Liver (tissue), 9 donors: ENCODE measurements around the gene PAX5. TPM values are rescaled to one million over a fixed set of nuclear protein-coding genes. Genes with fewer than 3 reads are reported as not detected.

Experiments
- DNase-seq: peaks from one replicate; pipeline ENCODE4 v3.0.0-alpha.2; 2017; ENCODE audit warnings: low spot score
- H3K27ac ChIP-seq, 2 donors: one replicate each; pipeline ENCODE4 v1.7.0; 2013; ENCODE audit warnings: inconsistent platforms in 2 of 2, low read length in 2 of 2, control low read depth in 1 of 2, low read depth in 1 of 2, mild to moderate bottlenecking in 1 of 2
- H3K27me3 ChIP-seq, 4 donors: one replicate each; pipeline versions ENCODE4 v1.6.1 to v1.7.0; 2013; ENCODE audit warnings: low read length in 3 of 4, inconsistent platforms in 1 of 4, mild to moderate bottlenecking in 1 of 4, moderate library complexity in 1 of 4; ENCODE audit not compliant: control insufficient read depth in 4 of 4, insufficient read depth in 4 of 4
- H3K36me3 ChIP-seq, 4 donors: one replicate each; pipeline versions ENCODE4 v1.6.1 to v1.7.0; 2013; ENCODE audit warnings: low read length in 3 of 4, mild to moderate bottlenecking in 3 of 4, low read depth in 1 of 4, moderate library complexity in 1 of 4; ENCODE audit not compliant: control insufficient read depth in 4 of 4, insufficient read depth in 3 of 4
- H3K4me1 ChIP-seq, 4 donors: one replicate each; pipeline versions ENCODE4 v1.6.1 to v1.7.0; 2013; ENCODE audit warnings: low read length in 3 of 4, mild to moderate bottlenecking in 3 of 4, moderate library complexity in 1 of 4; ENCODE audit not compliant: control insufficient read depth in 4 of 4, insufficient read depth in 4 of 4
- H3K4me3 ChIP-seq, 3 donors: one replicate each; pipeline versions ENCODE4 v1.6.1 to v1.7.0; 2013; ENCODE audit warnings: low read length in 3 of 3, control low read depth in 1 of 3, low read depth in 1 of 3, mild to moderate bottlenecking in 1 of 3
- H3K9ac ChIP-seq, 2 donors: one replicate each; pipeline ENCODE4 v1.7.0; 2013; ENCODE audit warnings: low read length in 2 of 2, mild to moderate bottlenecking in 2 of 2, moderate library complexity in 2 of 2, control low read depth in 1 of 2, low read depth in 1 of 2
- H3K9me3 ChIP-seq, 4 donors: one replicate each; pipeline versions ENCODE4 v1.6.1 to v1.7.0; 2013; ENCODE audit warnings: low read length in 3 of 4; ENCODE audit not compliant: control insufficient read depth in 4 of 4
- EGR1 ChIP-seq, 2 donors: IDR thresholded peaks; 2 replicates each; pipeline ENCODE4 v1.6.1; 2016 to 2018; ENCODE audit warnings: antibody characterized with exemption in 2 of 2, low read depth in 2 of 2
- FOXA1 ChIP-seq: IDR thresholded peaks from 2 replicates; pipeline ENCODE4 v1.6.1; 2016; ENCODE audit warnings: antibody characterized with exemption
- FOXA2 ChIP-seq: IDR thresholded peaks from 2 replicates; pipeline ENCODE4 v1.6.1; 2016; ENCODE audit warnings: antibody characterized with exemption
- GABPA ChIP-seq, 2 donors: IDR thresholded peaks in 1 of 2; conservative IDR thresholded peaks in 1 of 2; 2 replicates each; pipeline ENCODE4 v1.6.1; 2016; ENCODE audit warnings: antibody characterized with exemption in 2 of 2, mild to moderate bottlenecking in 1 of 2, moderate library complexity in 1 of 2
- HNF4A ChIP-seq, 2 donors: conservative IDR thresholded peaks; 2 replicates each; pipeline ENCODE4 v1.6.1; 2016; ENCODE audit warnings: antibody characterized with exemption in 2 of 2, mild to moderate bottlenecking in 2 of 2
- HNF4G ChIP-seq: IDR thresholded peaks from 2 replicates; pipeline ENCODE4 v1.6.1; 2016; ENCODE audit warnings: antibody characterized with exemption
- JUND ChIP-seq, 2 donors: IDR thresholded peaks; 2 replicates each; pipeline ENCODE4 v1.6.1; 2016; ENCODE audit warnings: antibody characterized with exemption in 2 of 2
- NR2F2 ChIP-seq: IDR thresholded peaks from 2 replicates; pipeline ENCODE4 v1.6.1; 2016; ENCODE audit warnings: antibody characterized with exemption
- RAD21 ChIP-seq, 2 donors: IDR thresholded peaks; 2 replicates each; pipeline ENCODE4 v1.6.1; 2016; ENCODE audit warnings: antibody characterized with exemption in 2 of 2, mild to moderate bottlenecking in 2 of 2
- RXRA ChIP-seq, 2 donors: IDR thresholded peaks; 2 replicates each; pipeline ENCODE4 v1.6.1; 2017 to 2018; ENCODE audit warnings: antibody characterized with exemption in 2 of 2, mild to moderate bottlenecking in 1 of 2
- SP1 ChIP-seq: IDR thresholded peaks from 2 replicates; pipeline ENCODE4 v1.6.1; 2018; ENCODE audit warnings: antibody characterized with exemption, mild to moderate bottlenecking
- TAF1 ChIP-seq: conservative IDR thresholded peaks from 2 replicates; pipeline ENCODE4 v1.6.1; 2016; ENCODE audit warnings: antibody characterized with exemption, mild to moderate bottlenecking
- YY1 ChIP-seq: IDR thresholded peaks from 2 replicates; pipeline ENCODE4 v1.6.1; 2016; ENCODE audit warnings: antibody characterized with exemption, mild to moderate bottlenecking
- WGBS: extraction: QIAGEN DNeasy Blood & Tissue Kit; methylation state at CpG from one replicate; pipeline ENCODE4 v1.1.7; 2013; 5-methylcytosine and 5-hydroxymethylcytosine counted together
- polyA plus RNA-seq, 2 donors: library from polyadenylated mRNA; stranded (reverse) in 1 of 2; unstranded in 1 of 2; fragments of 200-250 nt in 1 of 2; fragments of >200 nt in 1 of 2; fragmentation: Nextera tagmentation in 1 of 2; extraction: Ambion mirVana in 1 of 2; gene quantifications; one replicate each; pipeline versions ENCODE4 v1.2.1 to v1.2.3, GENCODE V29; 2013 to 2015
- total RNA-seq, 2 donors: library from RNA; depleted of rRNA; stranded (reverse); fragments of >200 nt; gene quantifications; one replicate each; pipeline ENCODE4 v1.2.3, GENCODE V29; 2014
- TF ChIP-seq, protein P1 (sequence below): IDR thresholded peaks from 2 replicates; pipeline ENCODE4 v1.6.1; 2016; ENCODE audit warnings: antibody characterized with exemption, mild to moderate bottlenecking
- TF ChIP-seq, protein P2 (sequence below): fragments of 150-350 bp; IDR thresholded peaks from 2 replicates; pipeline ENCODE4 v1.5.1; 2017; ENCODE audit warnings: improper control_type of control experiment, low read depth, low read length; ENCODE audit not compliant: missing input control
- TF ChIP-seq, protein P3 (sequence below): IDR thresholded peaks from 2 replicates; pipeline ENCODE4 v1.6.1; 2016; ENCODE audit warnings: antibody characterized with exemption
- TF ChIP-seq, protein P4 (sequence below): IDR thresholded peaks from 2 replicates; pipeline ENCODE4 v1.6.1; 2016; ENCODE audit warnings: antibody characterized with exemption
- TF ChIP-seq, protein P5 (sequence below): IDR thresholded peaks from 2 replicates; pipeline ENCODE4 v1.6.1; 2016; ENCODE audit warnings: antibody characterized with exemption
- donor health status: healthy.
- donor health status: healthy.
- donor health status: healthy.
- donor health status: healthy.
- donor health status: healthy.

The PAX5 gene
- total and polyA plus RNA-seq, 4 donors: 0.05 to 2.7 (median 0.11) TPM

DNA sequence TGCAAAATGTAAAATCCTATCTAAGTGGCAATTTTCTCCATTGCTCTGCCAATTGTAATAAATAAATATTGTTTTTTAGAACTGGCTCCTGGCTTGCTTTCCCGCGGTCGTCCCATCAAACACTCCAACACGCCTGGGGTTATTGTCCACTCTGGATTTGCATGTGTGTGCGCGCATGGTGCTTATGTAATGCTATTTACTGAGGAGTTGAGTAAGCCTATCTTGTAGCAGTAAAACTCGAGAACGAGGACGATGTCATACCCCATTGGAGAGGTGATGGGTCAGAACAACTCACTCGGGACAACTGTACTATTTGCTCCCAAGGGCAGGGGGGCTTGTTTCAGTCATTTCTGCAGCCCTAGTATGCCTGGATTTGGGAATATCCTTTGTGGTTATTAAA lies 220.9 kb downstream of the PAX5 start:
- Histone ChIP-seq H3K4me1 (no peaks in the 10 kb centered on the region), H3K36me3 (no peaks in the 10 kb centered on the region), H3K9me3 (no peaks in the 10 kb centered on the region), H3K4me3 (no peak overlapping the region), H3K9ac (no peak overlapping the region), H3K27ac (no peak overlapping the region), H3K27me3 (no peaks in the 10 kb centered on the region)
- WGBS: 46% methylated on average over 10 of the region's 10 CpGs
- no peak for DNase-seq
- TF ChIP-seq, protein P1, sequence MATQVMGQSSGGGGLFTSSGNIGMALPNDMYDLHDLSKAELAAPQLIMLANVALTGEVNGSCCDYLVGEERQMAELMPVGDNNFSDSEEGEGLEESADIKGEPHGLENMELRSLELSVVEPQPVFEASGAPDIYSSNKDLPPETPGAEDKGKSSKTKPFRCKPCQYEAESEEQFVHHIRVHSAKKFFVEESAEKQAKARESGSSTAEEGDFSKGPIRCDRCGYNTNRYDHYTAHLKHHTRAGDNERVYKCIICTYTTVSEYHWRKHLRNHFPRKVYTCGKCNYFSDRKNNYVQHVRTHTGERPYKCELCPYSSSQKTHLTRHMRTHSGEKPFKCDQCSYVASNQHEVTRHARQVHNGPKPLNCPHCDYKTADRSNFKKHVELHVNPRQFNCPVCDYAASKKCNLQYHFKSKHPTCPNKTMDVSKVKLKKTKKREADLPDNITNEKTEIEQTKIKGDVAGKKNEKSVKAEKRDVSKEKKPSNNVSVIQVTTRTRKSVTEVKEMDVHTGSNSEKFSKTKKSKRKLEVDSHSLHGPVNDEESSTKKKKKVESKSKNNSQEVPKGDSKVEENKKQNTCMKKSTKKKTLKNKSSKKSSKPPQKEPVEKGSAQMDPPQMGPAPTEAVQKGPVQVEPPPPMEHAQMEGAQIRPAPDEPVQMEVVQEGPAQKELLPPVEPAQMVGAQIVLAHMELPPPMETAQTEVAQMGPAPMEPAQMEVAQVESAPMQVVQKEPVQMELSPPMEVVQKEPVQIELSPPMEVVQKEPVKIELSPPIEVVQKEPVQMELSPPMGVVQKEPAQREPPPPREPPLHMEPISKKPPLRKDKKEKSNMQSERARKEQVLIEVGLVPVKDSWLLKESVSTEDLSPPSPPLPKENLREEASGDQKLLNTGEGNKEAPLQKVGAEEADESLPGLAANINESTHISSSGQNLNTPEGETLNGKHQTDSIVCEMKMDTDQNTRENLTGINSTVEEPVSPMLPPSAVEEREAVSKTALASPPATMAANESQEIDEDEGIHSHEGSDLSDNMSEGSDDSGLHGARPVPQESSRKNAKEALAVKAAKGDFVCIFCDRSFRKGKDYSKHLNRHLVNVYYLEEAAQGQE: no peak
- TF ChIP-seq, protein P2, sequence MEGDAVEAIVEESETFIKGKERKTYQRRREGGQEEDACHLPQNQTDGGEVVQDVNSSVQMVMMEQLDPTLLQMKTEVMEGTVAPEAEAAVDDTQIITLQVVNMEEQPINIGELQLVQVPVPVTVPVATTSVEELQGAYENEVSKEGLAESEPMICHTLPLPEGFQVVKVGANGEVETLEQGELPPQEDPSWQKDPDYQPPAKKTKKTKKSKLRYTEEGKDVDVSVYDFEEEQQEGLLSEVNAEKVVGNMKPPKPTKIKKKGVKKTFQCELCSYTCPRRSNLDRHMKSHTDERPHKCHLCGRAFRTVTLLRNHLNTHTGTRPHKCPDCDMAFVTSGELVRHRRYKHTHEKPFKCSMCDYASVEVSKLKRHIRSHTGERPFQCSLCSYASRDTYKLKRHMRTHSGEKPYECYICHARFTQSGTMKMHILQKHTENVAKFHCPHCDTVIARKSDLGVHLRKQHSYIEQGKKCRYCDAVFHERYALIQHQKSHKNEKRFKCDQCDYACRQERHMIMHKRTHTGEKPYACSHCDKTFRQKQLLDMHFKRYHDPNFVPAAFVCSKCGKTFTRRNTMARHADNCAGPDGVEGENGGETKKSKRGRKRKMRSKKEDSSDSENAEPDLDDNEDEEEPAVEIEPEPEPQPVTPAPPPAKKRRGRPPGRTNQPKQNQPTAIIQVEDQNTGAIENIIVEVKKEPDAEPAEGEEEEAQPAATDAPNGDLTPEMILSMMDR: no peak
- TF ChIP-seq NR2F2 (no peak), JUND (IDR thresholded peaks at IDR 0.05) (no peak), HNF4A (conservative IDR thresholded peaks at IDR 0.05) (peak in 1 of 2 donors; percentile 67), RAD21 (IDR thresholded peaks at IDR 0.05) (no peak), YY1 (peak; percentile 15), GABPA (IDR thresholded peaks at IDR 0.05 in 1 of 2, conservative IDR thresholded peaks at IDR 0.05 in 1 of 2) (no peak), FOXA1 (peak; percentile 28), SP1 (no peak), RXRA (IDR thresholded peaks at IDR 0.05) (peak in 1 of 2 donors; percentile 65), FOXA2 (peak; percentile 74), HNF4G (no peak), TAF1 (no peak), EGR1 (IDR thresholded peaks at IDR 0.05; ENCODE audit: low read depth in 2 of 2) (no peak)
- TF ChIP-seq, protein P3, sequence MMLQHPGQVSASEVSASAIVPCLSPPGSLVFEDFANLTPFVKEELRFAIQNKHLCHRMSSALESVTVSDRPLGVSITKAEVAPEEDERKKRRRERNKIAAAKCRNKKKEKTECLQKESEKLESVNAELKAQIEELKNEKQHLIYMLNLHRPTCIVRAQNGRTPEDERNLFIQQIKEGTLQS: no peak
- TF ChIP-seq, protein P4, sequence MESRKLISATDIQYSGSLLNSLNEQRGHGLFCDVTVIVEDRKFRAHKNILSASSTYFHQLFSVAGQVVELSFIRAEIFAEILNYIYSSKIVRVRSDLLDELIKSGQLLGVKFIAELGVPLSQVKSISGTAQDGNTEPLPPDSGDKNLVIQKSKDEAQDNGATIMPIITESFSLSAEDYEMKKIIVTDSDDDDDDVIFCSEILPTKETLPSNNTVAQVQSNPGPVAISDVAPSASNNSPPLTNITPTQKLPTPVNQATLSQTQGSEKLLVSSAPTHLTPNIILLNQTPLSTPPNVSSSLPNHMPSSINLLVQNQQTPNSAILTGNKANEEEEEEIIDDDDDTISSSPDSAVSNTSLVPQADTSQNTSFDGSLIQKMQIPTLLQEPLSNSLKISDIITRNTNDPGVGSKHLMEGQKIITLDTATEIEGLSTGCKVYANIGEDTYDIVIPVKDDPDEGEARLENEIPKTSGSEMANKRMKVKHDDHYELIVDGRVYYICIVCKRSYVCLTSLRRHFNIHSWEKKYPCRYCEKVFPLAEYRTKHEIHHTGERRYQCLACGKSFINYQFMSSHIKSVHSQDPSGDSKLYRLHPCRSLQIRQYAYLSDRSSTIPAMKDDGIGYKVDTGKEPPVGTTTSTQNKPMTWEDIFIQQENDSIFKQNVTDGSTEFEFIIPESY: no peak
- TF ChIP-seq, protein P5, sequence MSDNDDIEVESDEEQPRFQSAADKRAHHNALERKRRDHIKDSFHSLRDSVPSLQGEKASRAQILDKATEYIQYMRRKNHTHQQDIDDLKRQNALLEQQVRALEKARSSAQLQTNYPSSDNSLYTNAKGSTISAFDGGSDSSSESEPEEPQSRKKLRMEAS: no peak
